Astrocyte (in vitro differentiated cells and primary cell): ENCODE results near the gene MAB21L1.

Experiments
- CTCF ChIP-seq: IDR thresholded peaks from 2 replicates; pipeline ENCODE4 v1.5.1; 2011; ENCODE audit warnings: low read depth, mild to moderate bottlenecking, inconsistent platforms, low read length, moderate library complexity; ENCODE audit not compliant: insufficient read depth
- EZH2 ChIP-seq: IDR thresholded peaks from 2 replicates; pipeline ENCODE4 v1.6.1; 2012; ENCODE audit warnings: mild to moderate bottlenecking, low read length, inconsistent platforms; ENCODE audit not compliant: insufficient read depth

GRCh38 chr13:35475212-35475959, 1.1 kb downstream of the MAB21L1 start:
- TF ChIP-seq CTCF (no peak), EZH2 (no peak)
